Trophoblast cell (in vitro differentiated cells and primary cell): ENCODE measurements around the gene P2RY8.
A peak's percentile ranks its signal among the peaks of the same experiment; 100 is the strongest.

Source experiments
- DNase-seq, 2 donors: peaks; one replicate each; pipeline ENCODE4 v3.0.0-alpha.2; 2016
- H2AFZ ChIP-seq: 2 replicates; pipeline ENCODE4 v1.6.1; 2013; ENCODE audit warnings: low read length, moderate library complexity, mild to moderate bottlenecking; ENCODE audit not compliant: insufficient read depth, poor library complexity
- H2AK5ac ChIP-seq: 2 replicates; pipeline ENCODE4 v1.6.1; 2013; ENCODE audit warnings: mild to moderate bottlenecking, low read length
- H2BK120ac ChIP-seq: 2 replicates; pipeline ENCODE4 v1.6.1; 2013; ENCODE audit warnings: low read length, mild to moderate bottlenecking, moderate library complexity; ENCODE audit not compliant: insufficient read depth, poor library complexity
- H2BK12ac ChIP-seq: 2 replicates; pipeline ENCODE4 v1.6.1; 2013; ENCODE audit warnings: mild to moderate bottlenecking, low read length, moderate library complexity
- H2BK5ac ChIP-seq: 2 replicates; pipeline ENCODE4 v1.6.1; 2013; ENCODE audit warnings: low read length, low read depth, moderate library complexity, mild to moderate bottlenecking; ENCODE audit not compliant: poor library complexity
- H3K14ac ChIP-seq: 2 replicates; pipeline ENCODE4 v1.6.1; 2013; ENCODE audit warnings: mild to moderate bottlenecking, low read length
- H3K18ac ChIP-seq: 2 replicates; pipeline ENCODE4 v1.6.1; 2013; ENCODE audit warnings: mild to moderate bottlenecking, low read length
- H3K23ac ChIP-seq: 2 replicates; pipeline ENCODE4 v1.6.1; 2013; ENCODE audit warnings: low read length
- H3K27ac ChIP-seq: 2 replicates; pipeline ENCODE4 v1.5.1; 2013; ENCODE audit warnings: low read depth, mild to moderate bottlenecking, inconsistent platforms, low read length, moderate library complexity
- H3K27me3 ChIP-seq: 2 replicates; pipeline ENCODE4 v1.6.1; 2013; ENCODE audit warnings: inconsistent platforms, mild to moderate bottlenecking, low read length, moderate library complexity; ENCODE audit not compliant: insufficient read depth
- H3K36me3 ChIP-seq, 2 experiments: 1 replicate in 1 of 2; 2 replicates in 1 of 2; pipeline ENCODE4 v1.6.1; 2013; ENCODE audit warnings: low read length in 2 of 2, mild to moderate bottlenecking in 2 of 2, moderate library complexity in 1 of 2; ENCODE audit not compliant: insufficient read depth in 2 of 2, control insufficient read depth in 1 of 2
- H3K4ac ChIP-seq: 2 replicates; pipeline ENCODE4 v1.6.1; 2013; ENCODE audit warnings: low read depth, mild to moderate bottlenecking, low read length, moderate library complexity
- H3K4me1 ChIP-seq, 2 experiments: 1 replicate in 1 of 2; 2 replicates in 1 of 2; pipeline ENCODE4 v1.6.1; 2013; ENCODE audit warnings: low read length in 2 of 2, mild to moderate bottlenecking in 2 of 2, moderate library complexity in 1 of 2; ENCODE audit not compliant: insufficient read depth in 2 of 2, control insufficient read depth in 1 of 2
- H3K4me2 ChIP-seq: 2 replicates; pipeline ENCODE4 v1.6.1; 2013; ENCODE audit warnings: inconsistent platforms, mild to moderate bottlenecking, low read length, moderate library complexity
- H3K4me3 ChIP-seq: 2 replicates; pipeline ENCODE4 v1.5.1; 2013; ENCODE audit warnings: mild to moderate bottlenecking, low read depth, low read length, inconsistent platforms
- H3K79me1 ChIP-seq: one replicate; pipeline ENCODE4 v1.6.1; 2013; ENCODE audit warnings: low read length
- H3K79me2 ChIP-seq: 2 replicates; pipeline ENCODE4 v1.6.1; 2013; ENCODE audit warnings: low read length, mild to moderate bottlenecking; ENCODE audit not compliant: control insufficient read depth, insufficient read depth, poor library complexity
- H3K9ac ChIP-seq: 2 replicates; pipeline ENCODE4 v1.6.1; 2013; ENCODE audit warnings: mild to moderate bottlenecking, low read length
- H3K9me3 ChIP-seq: 2 replicates; pipeline ENCODE4 v1.6.1; 2013; ENCODE audit warnings: low read depth, mild to moderate bottlenecking, control low read depth, inconsistent platforms, low read length; ENCODE audit not compliant: insufficient read depth
- H4K12ac ChIP-seq: 2 replicates; pipeline ENCODE4 v1.6.1; 2013; ENCODE audit warnings: low read depth, mild to moderate bottlenecking, low read length, moderate library complexity
- H4K8ac ChIP-seq: 2 replicates; pipeline ENCODE4 v1.6.1; 2013; ENCODE audit warnings: low read depth, mild to moderate bottlenecking, low read length, moderate library complexity
- H4K91ac ChIP-seq: one replicate; pipeline ENCODE4 v1.6.1; 2013; ENCODE audit warnings: low read depth, mild to moderate bottlenecking, low read length, moderate library complexity
- WGBS: extraction: QIAGEN DNeasy Blood & Tissue Kit; methylation state at CpG from one replicate; pipeline ENCODE4 v1.1.7; 2013; ENCODE audit warnings: missing lambda C conversion rate; ENCODE audit not compliant: insufficient read length, insufficient coverage; ENCODE audit errors: extremely low coverage; 5-methylcytosine and 5-hydroxymethylcytosine counted together

Gene P2RY8

DNA sequence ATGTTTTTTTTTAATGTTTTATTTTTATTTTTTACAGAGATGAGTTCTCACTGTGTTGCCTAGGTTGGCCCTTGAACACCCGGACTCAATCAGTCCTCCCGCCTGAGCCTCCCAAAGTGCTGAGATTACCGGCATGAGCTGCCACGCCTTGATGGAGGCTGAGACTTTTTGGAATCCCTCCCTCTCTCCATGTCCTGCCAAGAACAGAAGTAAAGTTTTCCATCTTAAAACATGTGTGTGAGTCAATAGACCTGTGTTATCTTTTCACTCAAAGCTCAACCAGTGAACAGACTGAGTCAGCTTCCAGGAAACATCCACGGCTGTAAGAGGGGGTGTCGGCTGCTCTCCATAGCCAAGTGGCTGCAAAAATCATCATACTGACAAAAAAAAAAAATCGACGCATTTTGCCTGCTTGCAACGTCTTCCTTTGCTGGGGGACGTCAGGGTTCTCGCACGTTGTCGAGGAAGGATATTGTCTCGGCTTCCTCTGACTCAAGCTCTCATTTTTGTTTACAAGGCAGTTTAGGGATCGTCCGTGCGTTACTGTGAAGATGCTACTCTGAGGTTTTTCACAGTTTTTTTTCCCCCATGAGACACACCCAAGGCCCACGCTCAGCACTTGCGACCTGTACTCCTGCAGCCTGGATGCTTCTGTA is 74.3 kb downstream of the P2RY8 start:
- no CpG with 5 or more reads among the region's 19 CpGs for WGBS
- H2BK12ac ChIP-seq: no peak overlapping the region
- H3K14ac ChIP-seq: no peak overlapping the region
- H2BK120ac ChIP-seq: no peak overlapping the region
- no peak overlapping the region for H3K27ac ChIP-seq
- no peaks in the 10 kb centered on the region for H3K27me3 ChIP-seq
- no peak overlapping the region for H2AK5ac ChIP-seq
- H3K9ac ChIP-seq: no peak overlapping the region
- no peak overlapping the region for H4K91ac ChIP-seq
- no peaks in the 10 kb centered on the region for H3K79me1 ChIP-seq
- H3K23ac ChIP-seq: no peak overlapping the region
- no peak overlapping the region for H4K8ac ChIP-seq
- no peaks in the 10 kb centered on the region for H3K9me3 ChIP-seq
- H3K4me3 ChIP-seq: no peak overlapping the region
- no peaks in the 10 kb centered on the region for H3K4me1 ChIP-seq
- no peak overlapping the region for H2BK5ac ChIP-seq
- DNase-seq: no peak
- H3K4me2 ChIP-seq: no peak overlapping the region
- H3K4ac ChIP-seq: no peak overlapping the region
- no peaks in the 10 kb centered on the region for H3K79me2 ChIP-seq
- no peaks in the 10 kb centered on the region for H3K36me3 ChIP-seq
- no peak overlapping the region for H2AFZ ChIP-seq
- H3K18ac ChIP-seq: no peak overlapping the region
- no peak overlapping the region for H4K12ac ChIP-seq

DNA sequence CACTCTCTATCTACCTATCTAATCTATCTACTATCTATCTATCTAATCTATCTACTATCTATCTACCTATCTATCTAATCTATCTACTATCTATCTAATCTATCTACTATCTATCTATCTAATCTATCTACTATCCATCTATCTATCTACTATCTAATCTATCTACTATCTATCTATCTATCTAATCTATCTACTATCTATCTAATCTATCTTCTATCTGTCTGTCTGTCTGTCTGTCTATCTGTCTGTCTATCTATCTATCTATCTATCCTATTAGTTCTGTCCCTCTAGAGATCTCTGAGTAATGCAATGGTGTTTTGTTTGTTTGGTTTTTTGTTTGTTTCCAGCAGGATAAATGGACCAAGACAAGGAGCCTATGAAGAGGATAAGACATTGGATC is 74.9 kb downstream of the P2RY8 start:
- Histone ChIP-seq H2BK5ac (no peak overlapping the region), H2BK120ac (no peak overlapping the region), H3K23ac (no peak overlapping the region), H3K36me3 (no peaks in the 10 kb centered on the region), H4K91ac (no peak overlapping the region), H4K8ac (no peak overlapping the region), H3K79me2 (no peaks in the 10 kb centered on the region), H3K79me1 (no peaks in the 10 kb centered on the region), H3K9me3 (peaks cover under 1% of the 10 kb centered on the region), H4K12ac (no peak overlapping the region), H3K18ac (no peak overlapping the region), H3K9ac (no peak overlapping the region), H2AK5ac (no peak overlapping the region), H3K27ac (no peak overlapping the region), H3K14ac (no peak overlapping the region), H3K27me3 (no peaks in the 10 kb centered on the region), H3K4me2 (no peak overlapping the region), H2BK12ac (no peak overlapping the region), H3K4me3 (no peak overlapping the region), H3K4me1 (no peaks in the 10 kb centered on the region), H2AFZ (no peak overlapping the region), H3K4ac (no peak overlapping the region)
- no peak for DNase-seq

DNA sequence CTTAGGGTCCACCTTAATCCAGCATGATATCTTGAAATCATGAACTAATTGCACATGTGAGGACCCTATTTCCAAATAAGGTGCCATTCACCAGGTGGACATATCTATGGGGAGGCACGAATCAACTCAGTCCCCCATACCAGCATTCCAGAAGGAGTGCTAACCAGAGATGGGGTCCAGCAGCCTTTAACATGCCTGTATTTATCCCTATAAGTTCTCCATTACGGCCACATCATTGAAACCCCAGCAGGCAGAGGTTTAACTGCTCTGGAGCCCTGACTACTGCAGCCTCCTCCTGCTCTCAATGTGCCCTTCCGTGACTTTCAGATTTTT is 81.1 kb downstream of the P2RY8 start:
- DNase-seq: no peak
- Histone ChIP-seq H3K27me3 (no peaks in the 10 kb centered on the region), H2BK12ac (no peak overlapping the region), H4K8ac (no peak overlapping the region), H2AK5ac (no peak overlapping the region), H2AFZ (no peak overlapping the region), H3K36me3 (no peaks in the 10 kb centered on the region), H2BK5ac (no peak overlapping the region), H3K23ac (no peak overlapping the region), H4K91ac (no peak overlapping the region), H3K18ac (no peak overlapping the region), H3K79me1 (peaks cover 5% of the 10 kb centered on the region), H3K4me1 (peaks cover 2 to 5% of the 10 kb centered on the region in 2 experiments), H2BK120ac (no peak overlapping the region), H3K27ac (no peak overlapping the region), H3K4me2 (no peak overlapping the region), H3K9ac (no peak overlapping the region), H3K9me3 (peaks cover 2% of the 10 kb centered on the region), H3K79me2 (peaks cover 2% of the 10 kb centered on the region), H3K14ac (no peak overlapping the region), H4K12ac (no peak overlapping the region), H3K4ac (no peak overlapping the region), H3K4me3 (no peak overlapping the region)
- no CpG with 5 or more reads among the region's 3 CpGs for WGBS

DNA sequence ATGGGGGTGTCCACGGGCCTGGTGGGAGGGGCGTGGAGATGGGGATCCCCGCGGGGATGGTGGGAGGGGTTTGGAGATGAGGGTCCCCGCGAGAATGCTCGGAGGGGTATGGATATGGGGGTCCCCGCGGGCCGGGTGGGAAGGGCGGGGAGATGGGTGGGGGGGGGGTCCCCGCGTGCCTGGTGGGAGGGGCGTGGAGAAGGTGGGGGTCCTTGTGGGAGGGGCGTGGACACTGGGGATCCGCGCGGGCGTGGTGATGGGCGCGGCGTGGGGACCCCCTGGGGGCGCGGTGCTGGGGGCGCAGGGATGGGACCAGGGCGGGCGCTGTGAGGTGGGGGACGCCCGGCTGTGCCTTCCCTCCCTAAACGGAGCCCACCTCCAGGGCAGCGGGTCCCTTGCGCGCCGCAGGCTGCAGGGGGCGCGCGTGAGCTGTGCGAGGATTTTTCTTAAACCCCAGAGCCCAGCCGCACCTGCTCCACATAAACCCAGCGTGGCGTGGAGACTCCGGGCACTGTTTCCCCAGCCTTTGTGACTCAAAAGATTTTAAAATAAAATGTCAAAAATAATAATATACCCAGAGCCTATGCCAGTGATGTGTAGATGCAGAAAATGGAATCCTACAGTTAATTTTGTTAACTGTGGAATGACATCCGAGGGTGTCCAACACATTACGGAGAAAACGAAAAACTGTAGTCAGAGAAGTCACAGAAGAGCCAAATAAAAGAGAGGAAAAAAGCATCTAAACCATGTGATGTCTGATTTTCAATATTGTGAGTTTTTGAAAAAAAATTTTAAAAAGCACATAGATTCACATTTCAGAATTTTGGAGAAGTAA is 82.8 kb downstream of the P2RY8 start:
- Histone ChIP-seq H2BK5ac (no peak overlapping the region), H3K14ac (no peak overlapping the region), H3K4ac (no peak overlapping the region), H3K36me3 (no peaks in the 10 kb centered on the region), H3K18ac (no peak overlapping the region), H2BK12ac (no peak overlapping the region), H2AK5ac (no peak overlapping the region), H3K4me3 (peak overlapping the region; percentile 58), H3K9me3 (peaks cover 3% of the 10 kb centered on the region), H3K4me2 (peak overlapping the region; percentile 67), H3K27me3 (no peaks in the 10 kb centered on the region), H3K79me1 (peaks cover 5% of the 10 kb centered on the region), H4K91ac (no peak overlapping the region), H2BK120ac (no peak overlapping the region), H2AFZ (no peak overlapping the region), H3K79me2 (peaks cover 2% of the 10 kb centered on the region), H3K27ac (no peak overlapping the region), H3K23ac (no peak overlapping the region), H3K4me1 (peaks cover 2 to 5% of the 10 kb centered on the region in 2 experiments), H4K8ac (no peak overlapping the region), H3K9ac (no peak overlapping the region), H4K12ac (no peak overlapping the region)
- no CpG with 5 or more reads among the region's 45 CpGs for WGBS
- DNase-seq: peak; percentile 82 to 90
